ENCODE results near the gene HMX1.

Gene HMX1

DNA sequence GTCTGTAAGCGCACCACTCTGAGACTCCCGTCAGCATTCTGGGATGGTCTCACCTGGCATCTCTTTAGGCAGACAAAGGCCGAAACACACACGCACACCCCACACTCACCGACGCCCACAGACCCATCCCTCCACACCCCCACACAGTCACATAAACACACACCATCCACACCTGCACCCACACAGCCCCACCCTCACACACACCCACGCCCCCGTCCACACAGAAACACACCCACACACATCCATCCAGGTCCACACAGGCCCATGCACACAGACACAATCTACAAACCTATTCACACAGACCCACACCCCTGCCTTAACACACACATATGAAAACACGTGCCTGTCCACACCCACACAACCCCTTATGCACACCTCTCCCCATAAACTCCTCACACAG lies 9.2 kb upstream of the HMX1 start:
- TF ChIP-seq TAF1 (IDR thresholded peaks at IDR 0.05; ENCODE audit: low read depth, low read length) (no peak), POLR2A (IDR thresholded peaks at IDR 0.05; ENCODE audit: low read depth, low read length) (no peak), SPI1 (IDR thresholded peaks at IDR 0.05; ENCODE audit: low read depth, low read length) (no peak)
- FAIRE-seq = no peak
- DNase-seq (ENCODE audit: insufficient read length, low spot score) = no peak

DNA sequence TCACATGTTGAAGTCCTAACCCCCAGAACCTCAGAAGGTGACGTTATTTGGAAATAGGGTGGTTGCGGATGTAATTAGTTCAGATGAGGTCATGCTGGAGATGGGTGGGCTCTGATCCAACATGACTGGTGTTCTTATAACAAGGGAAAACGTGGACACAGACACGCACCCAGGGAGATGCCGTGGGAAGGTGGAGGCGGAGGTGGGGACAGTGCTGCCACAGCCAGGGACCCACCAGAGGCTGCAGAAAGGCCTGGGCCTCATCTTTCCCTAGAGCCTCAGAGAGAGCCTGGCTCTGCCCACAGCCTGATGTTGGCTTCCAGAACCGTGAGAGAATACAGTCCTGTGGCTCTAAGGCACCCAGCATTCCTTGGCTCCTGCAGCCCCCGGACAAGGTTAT lies 7.9 kb upstream of the HMX1 start:
- TF ChIP-seq POLR2AphosphoS5 (IDR thresholded peaks at IDR 0.05; ENCODE audit: low read depth, low read length) (no peak), PAX5 (IDR thresholded peaks at IDR 0.05; ENCODE audit: insufficient read depth, low read length, severe bottlenecking) (no peak), TAF1 (IDR thresholded peaks at IDR 0.05; ENCODE audit: low read depth, low read length) (no peak), POU2F2 (IDR thresholded peaks at IDR 0.05; ENCODE audit: low read depth, low read length) (no peak), POLR2A (IDR thresholded peaks at IDR 0.05; ENCODE audit: low read depth, low read length) (no peak), SPI1 (IDR thresholded peaks at IDR 0.05; ENCODE audit: low read depth, low read length) (no peak)
- DNase-seq (ENCODE audit: insufficient read length, low spot score) = no peak
- FAIRE-seq = no peak

DNA sequence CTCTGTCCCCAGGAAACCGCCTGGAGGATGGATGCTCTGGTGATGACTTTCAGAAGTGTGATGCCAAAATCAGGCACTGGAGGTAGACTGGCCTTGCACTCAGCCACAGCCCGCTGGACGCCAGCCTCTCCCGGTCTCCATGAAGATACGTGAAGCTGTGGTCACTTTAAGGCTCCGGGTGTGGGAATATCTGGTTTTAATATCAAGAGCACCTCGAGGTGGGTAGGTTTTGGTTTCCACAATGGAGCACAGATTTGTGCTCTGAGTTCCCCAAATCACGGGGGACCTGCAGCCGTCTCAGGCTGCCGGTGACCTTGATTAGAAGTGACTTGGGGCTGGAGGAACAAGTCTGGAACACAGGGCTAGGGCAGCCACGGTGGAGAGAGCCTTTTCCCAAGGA lies 6.8 kb upstream of the HMX1 start:
- no peak for DNase-seq (ENCODE audit: insufficient read length, low spot score)
- TF ChIP-seq PAX5 (IDR thresholded peaks at IDR 0.05; ENCODE audit: insufficient read depth, low read length, severe bottlenecking) (no peak), SPI1 (IDR thresholded peaks at IDR 0.05; ENCODE audit: low read depth, low read length) (no peak), POU2F2 (IDR thresholded peaks at IDR 0.05; ENCODE audit: low read depth, low read length) (no peak), POLR2A (IDR thresholded peaks at IDR 0.05; ENCODE audit: low read depth, low read length) (no peak), TAF1 (IDR thresholded peaks at IDR 0.05; ENCODE audit: low read depth, low read length) (no peak), POLR2AphosphoS5 (IDR thresholded peaks at IDR 0.05; ENCODE audit: low read depth, low read length) (no peak)
- no peak for FAIRE-seq

DNA sequence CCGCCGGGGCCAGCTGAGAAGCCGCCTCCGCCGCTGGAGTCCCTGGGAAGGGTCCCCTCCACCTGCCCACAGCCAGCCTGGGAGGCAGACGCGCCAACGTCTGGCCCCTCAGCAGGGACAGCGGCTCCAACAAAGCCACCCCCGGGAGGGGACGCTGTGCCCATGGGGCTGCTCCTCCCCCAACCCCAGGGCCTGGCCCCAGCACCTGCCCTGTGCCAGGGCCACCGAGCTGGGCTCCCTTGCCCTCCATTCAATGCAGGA lies 6.1 kb upstream of the HMX1 start:
- no peak for FAIRE-seq
- no peak for DNase-seq (ENCODE audit: insufficient read length, low spot score)
- TF ChIP-seq PAX5 (IDR thresholded peaks at IDR 0.05; ENCODE audit: insufficient read depth, low read length, severe bottlenecking) = no peak
- TF ChIP-seq POLR2A (IDR thresholded peaks at IDR 0.05; ENCODE audit: low read depth, low read length) = no peak
- TF ChIP-seq POLR2AphosphoS5 (IDR thresholded peaks at IDR 0.05; ENCODE audit: low read depth, low read length) = no peak
- TF ChIP-seq SPI1 (IDR thresholded peaks at IDR 0.05; ENCODE audit: low read depth, low read length) = no peak
- no peak for TF ChIP-seq POU2F2 (IDR thresholded peaks at IDR 0.05; ENCODE audit: low read depth, low read length)
- no peak for TF ChIP-seq TAF1 (IDR thresholded peaks at IDR 0.05; ENCODE audit: low read depth, low read length)

DNA sequence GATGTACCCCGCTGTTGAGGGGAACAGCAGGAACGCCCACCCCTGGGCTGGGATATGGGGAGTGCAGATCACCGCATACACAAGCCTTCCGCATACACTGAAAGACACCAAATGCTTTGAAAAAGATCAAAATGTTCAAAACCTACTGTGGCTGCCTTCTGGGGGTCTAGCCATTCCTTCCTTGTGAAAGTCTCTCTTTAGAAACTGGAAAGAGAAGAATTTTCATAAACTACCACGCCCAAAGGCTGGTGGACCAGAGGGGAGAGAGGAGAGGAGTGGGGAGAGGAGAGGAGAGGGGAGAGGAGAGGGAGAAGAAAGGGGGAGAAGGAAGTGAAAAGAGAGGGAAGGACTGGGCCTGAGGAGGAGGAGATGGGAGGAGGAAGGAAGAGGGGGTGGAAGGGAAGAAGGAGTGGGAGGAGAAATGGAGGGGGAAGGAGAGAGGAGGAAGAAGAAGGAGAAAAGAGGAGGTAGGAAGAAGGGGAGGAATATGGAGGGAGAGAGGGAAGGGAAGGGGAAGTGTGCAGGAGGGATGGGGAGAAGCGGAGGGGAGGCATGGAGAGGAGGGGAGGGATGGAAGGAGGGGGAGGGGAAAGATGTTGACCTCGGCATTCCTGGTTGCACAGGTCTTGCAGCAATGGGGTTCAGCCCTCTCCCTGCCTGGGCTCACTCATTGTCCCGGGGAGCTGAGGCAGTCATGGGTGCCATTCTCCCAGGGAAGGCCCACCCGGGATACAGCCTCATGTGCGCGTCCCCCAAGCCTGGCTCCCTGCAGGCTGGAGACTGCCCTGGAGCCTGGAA lies 5.5 kb upstream of the HMX1 start:
- FAIRE-seq = no peak

DNA sequence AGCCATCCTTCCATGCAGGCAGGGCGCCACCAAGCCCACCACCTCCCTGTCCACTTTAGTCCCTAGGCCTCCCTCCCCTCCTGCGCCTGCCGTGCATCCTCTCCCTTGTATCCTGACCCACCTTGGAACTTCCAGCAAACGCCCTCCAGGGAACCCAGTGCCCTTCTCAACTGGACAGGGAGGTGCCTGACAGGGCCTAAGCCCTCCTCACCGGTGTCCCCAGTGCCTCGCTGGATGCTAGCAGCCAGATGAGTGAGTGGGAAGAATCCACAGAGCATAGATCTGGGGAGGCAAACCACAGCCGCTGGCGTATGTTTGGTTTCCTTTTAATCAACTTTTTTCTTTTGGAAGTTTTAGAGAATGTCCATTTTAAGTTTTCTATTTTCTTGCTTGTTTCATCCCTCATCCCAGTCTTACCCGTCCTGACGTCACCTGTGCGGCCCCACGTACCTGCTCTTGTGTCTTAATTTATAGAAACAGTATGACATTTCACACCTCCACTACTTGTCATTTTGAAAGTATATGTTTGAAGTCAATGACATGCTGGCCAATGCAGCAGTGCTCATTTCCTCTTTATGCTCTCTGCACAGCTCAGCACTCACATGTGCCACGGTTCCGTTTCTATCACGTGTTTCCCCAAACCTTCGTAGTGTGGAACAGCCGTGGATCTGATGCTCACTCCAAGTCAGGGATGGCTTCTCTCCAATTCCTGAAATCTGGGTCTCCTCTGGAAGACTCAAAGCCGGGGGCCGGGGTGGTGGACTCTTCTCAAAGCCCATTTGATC lies 3.4 kb upstream of the HMX1 start:
- TF ChIP-seq SPI1 (IDR thresholded peaks at IDR 0.05; ENCODE audit: low read depth, low read length) (peak; percentile 40; the same call in 1 of the 2 replicates), POU2F2 (IDR thresholded peaks at IDR 0.05; ENCODE audit: low read depth, low read length) (no peak)
- FAIRE-seq (no peak), DNase-seq (ENCODE audit: insufficient read length, low spot score) (no peak)

More for the DNA sequence above, 5.5 kb upstream of the HMX1 start:
- TF ChIP-seq TAF1 (IDR thresholded peaks at IDR 0.05; ENCODE audit: low read depth, low read length) (no peak), POLR2A (IDR thresholded peaks at IDR 0.05; ENCODE audit: low read depth, low read length) (no peak), SPI1 (IDR thresholded peaks at IDR 0.05; ENCODE audit: low read depth, low read length) (no peak), PAX5 (IDR thresholded peaks at IDR 0.05; ENCODE audit: insufficient read depth, low read length, severe bottlenecking) (no peak), POLR2AphosphoS5 (IDR thresholded peaks at IDR 0.05; ENCODE audit: low read depth, low read length) (no peak), POU2F2 (IDR thresholded peaks at IDR 0.05; ENCODE audit: low read depth, low read length) (no peak)
- DNase-seq (ENCODE audit: insufficient read length, low spot score) = no peak

DNA sequence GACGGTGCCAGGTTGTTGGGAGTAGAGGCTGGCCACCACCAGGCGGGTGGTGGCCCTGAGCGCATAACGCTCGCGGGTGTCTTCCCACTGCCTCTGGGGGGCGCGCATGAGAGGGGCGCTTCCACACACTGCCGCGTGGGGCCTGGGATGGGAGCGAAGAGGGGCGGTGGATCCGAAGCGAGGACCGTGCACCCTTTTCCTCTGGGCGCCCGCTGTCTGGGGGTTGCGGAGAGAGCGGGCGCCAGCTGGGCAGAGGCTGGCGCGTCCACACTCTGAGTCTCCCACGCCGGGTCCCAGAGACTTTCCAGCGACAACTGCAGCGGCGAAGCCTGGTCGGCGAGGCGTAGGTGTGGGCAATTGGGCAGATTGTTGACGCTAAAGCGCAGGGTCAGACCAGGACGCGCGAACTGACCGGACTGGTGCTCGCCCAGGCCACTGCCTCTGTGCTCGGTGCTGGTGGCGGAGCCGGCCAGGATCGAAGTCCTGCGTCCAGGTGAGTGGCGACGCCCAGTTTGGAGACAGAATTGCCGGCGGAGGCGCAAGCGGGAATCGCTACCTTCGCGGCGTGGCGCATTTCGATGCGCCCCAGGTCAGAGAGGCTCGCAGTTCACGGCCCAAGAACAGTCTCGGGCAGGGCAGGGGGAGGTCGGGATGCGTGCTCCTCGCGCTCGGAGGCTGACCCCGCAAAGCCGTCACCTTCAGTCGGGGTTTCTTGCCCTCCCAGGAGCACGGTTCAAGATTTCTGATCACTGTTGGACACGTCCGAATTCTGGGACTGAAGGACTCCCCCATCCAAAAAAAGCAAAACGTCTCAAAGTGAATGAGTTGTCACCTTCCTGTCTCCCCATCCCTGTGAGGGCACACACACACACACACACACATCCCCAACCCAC lies 2.6 kb upstream of the HMX1 start:
- FAIRE-seq (no peak), DNase-seq (ENCODE audit: insufficient read length, low spot score) (no peak)
- no peak for TF ChIP-seq TAF1 (IDR thresholded peaks at IDR 0.05; ENCODE audit: low read depth, low read length)
- no peak for TF ChIP-seq PAX5 (IDR thresholded peaks at IDR 0.05; ENCODE audit: insufficient read depth, low read length, severe bottlenecking)
- no peak for TF ChIP-seq POLR2AphosphoS5 (IDR thresholded peaks at IDR 0.05; ENCODE audit: low read depth, low read length)

DNA sequence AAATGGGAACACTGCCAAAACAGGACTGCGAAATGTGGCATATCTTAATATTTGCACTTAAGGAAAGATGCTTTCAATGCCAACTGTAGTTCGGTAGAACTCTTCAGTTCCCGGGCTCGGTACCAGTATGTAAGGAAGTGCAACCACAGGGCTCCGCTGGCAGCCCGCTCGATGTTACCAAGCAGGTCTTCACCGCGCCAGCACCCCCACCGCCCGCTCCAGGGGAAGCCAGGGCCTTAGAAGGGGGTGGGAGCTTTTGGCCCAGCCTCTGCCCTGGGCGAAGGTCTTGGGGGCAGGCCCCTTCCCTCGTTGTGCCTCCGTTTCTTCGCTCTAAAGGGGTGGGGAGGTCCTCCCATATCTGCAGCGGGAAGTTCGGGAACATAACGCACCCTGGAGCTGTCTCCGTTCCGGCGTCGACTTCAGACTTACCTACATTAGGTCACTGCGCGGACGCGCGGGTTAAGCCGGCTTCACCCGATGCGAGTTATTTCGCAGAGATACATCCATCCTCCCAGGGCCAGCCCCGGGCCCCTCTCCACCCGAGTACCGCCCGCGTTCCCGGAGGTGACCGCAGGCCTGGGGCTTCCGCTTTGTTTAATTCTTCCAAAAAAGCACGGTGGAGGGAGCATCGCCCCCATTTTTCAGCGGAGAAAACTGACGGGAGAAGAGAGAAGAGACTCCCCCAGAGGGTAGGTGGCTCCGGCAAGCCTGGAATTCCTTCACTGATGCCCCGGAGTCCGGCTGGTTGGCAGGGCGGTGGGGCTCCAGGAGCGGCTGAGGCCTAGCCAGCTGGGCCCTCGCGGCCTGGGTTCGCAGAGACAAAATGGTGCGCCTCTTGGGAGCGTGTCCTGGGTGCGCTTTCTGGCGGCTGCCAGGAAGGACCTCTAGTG lies 1.0 kb upstream of the HMX1 start:
- DNase-seq (ENCODE audit: insufficient read length, low spot score) (no peak), FAIRE-seq (no peak)
- TF ChIP-seq PAX5 (IDR thresholded peaks at IDR 0.05; ENCODE audit: insufficient read depth, low read length, severe bottlenecking) = no peak

All from GM12891 (cell line).